HG03045 (cell line): ENCODE data around the gene OR10G7.
"Not testable (repeated sequence)": the region's sequence is repeated elsewhere in the genome, so short reads cannot be mapped to it uniquely, and the experiment has no call there.

Experiments
- ATAC-seq: cut with Tn5 transposase; IDR thresholded peaks from one replicate; pipeline ENCODE4 v1.9.1; 2021; ENCODE audit warnings: mild to moderate bottlenecking, moderate library complexity; ENCODE audit not compliant: unreplicated experiment

OR10G7 gene

DNA sequence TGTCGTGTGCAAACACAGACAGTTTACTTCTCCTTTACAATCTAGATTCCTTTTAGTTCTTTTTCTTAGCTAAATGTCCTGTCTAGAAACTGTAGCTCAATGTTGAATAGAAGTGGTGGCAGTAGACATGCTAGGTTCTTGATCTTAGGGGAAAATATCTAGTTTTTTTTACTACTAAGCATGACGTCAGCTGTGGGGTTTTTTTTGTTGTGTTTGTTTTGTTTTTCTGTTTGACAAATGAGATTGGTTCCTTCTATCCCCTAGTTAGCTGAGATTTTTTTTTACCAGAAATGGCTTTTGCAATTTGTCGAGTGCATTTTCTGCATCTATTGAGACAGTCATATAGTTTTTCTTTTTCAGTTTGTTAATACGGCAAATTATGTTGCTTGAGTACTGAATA lies 2.3 kb upstream of the OR10G7 start:
- ATAC-seq, result no peak

DNA sequence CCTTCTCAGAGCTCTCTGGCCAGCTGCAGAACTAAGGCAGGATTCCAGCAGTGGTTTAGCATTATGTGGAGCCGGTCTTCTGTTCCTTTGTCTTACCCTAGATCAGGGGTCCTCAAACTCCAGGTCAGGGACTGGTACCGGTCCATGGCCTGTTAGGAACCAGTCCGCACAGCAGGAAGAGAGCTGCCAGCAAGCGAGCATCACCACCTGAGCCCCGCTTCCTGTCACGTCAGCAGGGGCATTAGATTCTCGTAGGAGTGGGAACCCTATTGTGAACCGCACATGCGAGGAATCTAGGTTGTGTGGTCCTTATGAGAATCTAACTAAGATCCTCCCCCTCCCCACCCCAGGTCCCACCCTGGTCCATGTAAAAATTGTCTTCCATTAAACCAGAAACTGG lies 1.6 kb downstream of the OR10G7 start:
- ATAC-seq, result no peak

DNA sequence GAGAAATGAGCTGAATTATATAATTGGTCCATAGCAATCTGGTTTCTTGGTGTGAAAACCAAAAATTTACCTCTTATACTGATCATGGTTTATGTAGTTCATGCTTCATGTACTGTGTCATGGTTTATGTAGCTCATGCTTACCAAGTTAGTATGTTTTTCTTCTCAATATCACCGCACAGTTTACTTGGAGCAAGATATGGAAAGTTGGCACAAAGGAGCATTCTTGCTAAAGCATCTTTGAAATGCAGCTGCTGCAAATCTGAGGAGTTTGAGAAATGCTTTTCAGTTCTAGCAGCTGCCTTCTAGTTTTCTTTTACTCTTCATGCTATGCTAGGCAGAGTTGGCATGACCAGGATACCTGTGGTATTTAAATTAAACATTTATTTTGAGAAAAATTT lies 4.5 kb downstream of the OR10G7 start:
- no peak for ATAC-seq

DNA sequence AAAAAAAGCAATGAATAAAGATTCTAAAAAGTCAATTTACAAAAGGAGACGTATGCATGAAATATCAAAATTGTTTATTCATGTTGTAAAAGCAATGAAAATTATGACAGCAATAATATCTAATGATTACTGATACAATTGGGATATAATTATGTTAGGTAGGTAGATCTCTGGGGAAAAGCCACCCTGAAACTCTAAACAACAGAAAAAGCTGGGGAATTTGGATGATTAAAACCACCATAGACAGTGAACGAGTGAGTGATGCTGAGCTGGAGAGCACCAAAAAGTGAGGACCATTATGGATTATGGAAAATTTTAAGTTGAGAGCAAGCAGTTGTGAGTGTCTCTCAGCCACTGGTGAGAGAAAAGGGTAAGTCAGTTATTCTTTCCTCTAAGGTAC lies 14.6 kb downstream of the OR10G7 start, which contains the start of gene OR10G8:
Gene OR10G8, plus strand, starts transcription at position 301 of the 400 bp plus-strand sequence. CDS start 2,825 bp downstream, outside the sequence.
- ATAC-seq, result no peak

DNA sequence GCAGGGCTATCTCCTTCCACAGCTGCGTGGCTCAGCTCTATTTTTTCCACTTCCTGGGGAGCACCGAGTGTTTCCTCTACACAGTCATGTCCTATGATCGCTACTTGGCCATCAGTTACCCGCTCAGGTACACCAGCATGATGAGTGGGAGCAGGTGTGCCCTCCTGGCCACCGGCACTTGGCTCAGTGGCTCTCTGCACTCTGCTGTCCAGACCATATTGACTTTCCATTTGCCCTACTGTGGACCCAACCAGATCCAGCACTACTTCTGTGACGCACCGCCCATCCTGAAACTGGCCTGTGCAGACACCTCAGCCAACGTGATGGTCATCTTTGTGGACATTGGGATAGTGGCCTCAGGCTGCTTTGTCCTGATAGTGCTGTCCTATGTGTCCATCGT lies 25.3 kb downstream of the OR10G7 start:
- not testable (repeated sequence) for ATAC-seq

DNA sequence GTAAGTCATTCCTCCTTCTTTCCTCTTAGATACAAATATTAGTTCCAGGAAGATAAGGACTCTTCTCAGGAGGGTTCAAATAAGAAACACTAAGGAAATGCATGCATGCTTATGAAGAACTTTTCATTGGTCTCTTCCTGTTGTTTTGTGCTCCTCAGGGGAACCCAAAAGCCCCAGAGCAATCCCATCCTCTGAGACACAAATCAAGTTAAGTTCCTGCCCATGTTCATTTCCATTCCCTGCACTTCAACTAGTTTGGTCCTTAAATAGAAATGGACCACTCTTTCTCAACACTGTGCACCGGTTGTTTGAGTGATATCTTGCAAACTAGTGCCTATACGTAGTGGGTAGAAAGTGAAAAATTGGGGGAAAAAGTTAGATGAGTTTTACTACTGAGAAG lies 28.4 kb downstream of the OR10G7 start, which contains the start of gene OR10G4:
Gene OR10G4, plus strand, starts transcription at position 301 of the 400 bp plus-strand sequence. CDS start 2,578 bp downstream, outside the sequence.
- ATAC-seq, result no peak

DNA sequence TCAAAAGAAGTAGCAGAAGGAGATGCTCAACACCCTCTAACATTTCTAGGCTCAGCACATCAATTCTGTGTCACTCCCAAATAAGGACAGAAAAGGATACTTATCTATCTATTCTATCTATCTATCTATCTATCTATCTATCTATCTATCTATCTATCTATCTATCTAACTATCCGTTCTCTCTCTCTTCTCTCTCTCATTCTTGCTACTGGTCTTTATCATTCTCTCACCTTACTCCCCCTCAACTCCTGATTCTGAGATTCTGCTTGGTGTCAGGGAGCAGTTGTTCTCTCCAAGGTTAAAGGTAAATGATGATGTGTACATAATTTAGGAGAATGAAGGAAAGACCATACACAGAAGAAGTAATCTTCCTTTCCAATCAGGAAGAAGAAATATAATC lies 46.0 kb downstream of the OR10G7 start, which contains the start of gene OR10G6:
Gene OR10G6, minus strand, starts transcription at position 43 of the 400 bp plus-strand sequence. Its CDS starts 0 bp downstream, at position 43.
- ATAC-seq, result no peak
